CD4-positive, CD25-positive, alpha-beta regulatory T cell (primary cell): ENCODE data around the gene BTN1A1. TPM values are rescaled to one million over a fixed set of nuclear protein-coding genes. Genes with fewer than 3 reads are reported as not detected.

Experiments
- ATAC-seq, 2 donors: fragments of 150-1000 bp; cut with Tn5 transposase; one replicate each; pipeline ENCODE4 v1.10.0; 2021; ENCODE audit warnings: low read depth in 2 of 2, moderate number of reproducible peaks in 2 of 2, moderate library complexity in 1 of 2
- DNase-seq, 3 donors: peaks; one replicate each; pipeline versions ENCODE4 v3.0.0 to v3.0.0-alpha.2; 2012 to 2022; ENCODE audit warnings: mixed read lengths in 1 of 3
- H3K27ac ChIP-seq: one replicate; pipeline ENCODE4 v1.7.0; 2013; ENCODE audit warnings: mild to moderate bottlenecking, low read length; ENCODE audit not compliant: insufficient read depth, poor library complexity, severe bottlenecking
- H3K27me3 ChIP-seq: one replicate; pipeline ENCODE4 v1.7.0; 2013; ENCODE audit warnings: low read length; ENCODE audit not compliant: control insufficient read depth, insufficient read depth
- H3K36me3 ChIP-seq: one replicate; pipeline ENCODE4 v1.7.0; 2013; ENCODE audit warnings: mild to moderate bottlenecking, low read length, moderate library complexity; ENCODE audit not compliant: control insufficient read depth, insufficient read depth
- H3K4me1 ChIP-seq: 2 replicates; pipeline ENCODE4 v1.7.0; 2013; ENCODE audit warnings: mild to moderate bottlenecking, low read length; ENCODE audit not compliant: insufficient read depth, control insufficient read depth, poor library complexity, severe bottlenecking
- H3K4me3 ChIP-seq: one replicate; pipeline ENCODE4 v1.7.0; 2013; ENCODE audit warnings: low read depth, mild to moderate bottlenecking, low read length, moderate library complexity
- H3K9me3 ChIP-seq, 2 experiments: 1 replicate in 1 of 2; 2 replicates in 1 of 2; pipeline ENCODE4 v1.7.0; 2013; ENCODE audit warnings: low read length in 2 of 2, mild to moderate bottlenecking in 1 of 2, moderate library complexity in 1 of 2; ENCODE audit not compliant: control insufficient read depth in 2 of 2
- H3K27ac Mint-ChIP-seq, 3 donors: one replicate each; pipeline ENCODE4 v1.8.0; 2020 to 2022; ENCODE audit warnings: mild to moderate bottlenecking in 3 of 3, mixed read lengths in 3 of 3, moderate library complexity in 2 of 3
- H3K27me3 Mint-ChIP-seq: one replicate; pipeline ENCODE4 v1.8.0; 2022; ENCODE audit warnings: mild to moderate bottlenecking, mixed read lengths
- H3K36me3 Mint-ChIP-seq: one replicate; pipeline ENCODE4 v1.8.0; 2020; ENCODE audit warnings: mixed read lengths
- H3K4me1 Mint-ChIP-seq, 4 donors: one replicate each; pipeline ENCODE4 v1.8.0; 2020 to 2022; ENCODE audit warnings: mixed read lengths in 4 of 4, mild to moderate bottlenecking in 1 of 4
- H3K4me3 Mint-ChIP-seq, 4 donors: one replicate each; pipeline ENCODE4 v1.8.0; 2020 to 2022; ENCODE audit warnings: mild to moderate bottlenecking in 4 of 4, mixed read lengths in 4 of 4, moderate library complexity in 3 of 4
- H3K9me3 Mint-ChIP-seq, 7 donors: one replicate each; pipeline ENCODE4 v1.8.0; 2020 to 2022; ENCODE audit warnings: mixed read lengths in 7 of 7, mild to moderate bottlenecking in 3 of 7, moderate library complexity in 2 of 7
- polyA plus RNA-seq, 4 donors: library from polyadenylated mRNA; unstranded; fragments of 300-500 nt; fragmentation: Illumina TruSeq; gene quantifications; one replicate each; pipeline ENCODE4 v1.2.3, GENCODE V29; 2021
- total RNA-seq: library from RNA; stranded (reverse); gene quantifications from one replicate; pipeline ENCODE4 v1.2.3, GENCODE V29; 2022

BTN1A1 gene, protein sequence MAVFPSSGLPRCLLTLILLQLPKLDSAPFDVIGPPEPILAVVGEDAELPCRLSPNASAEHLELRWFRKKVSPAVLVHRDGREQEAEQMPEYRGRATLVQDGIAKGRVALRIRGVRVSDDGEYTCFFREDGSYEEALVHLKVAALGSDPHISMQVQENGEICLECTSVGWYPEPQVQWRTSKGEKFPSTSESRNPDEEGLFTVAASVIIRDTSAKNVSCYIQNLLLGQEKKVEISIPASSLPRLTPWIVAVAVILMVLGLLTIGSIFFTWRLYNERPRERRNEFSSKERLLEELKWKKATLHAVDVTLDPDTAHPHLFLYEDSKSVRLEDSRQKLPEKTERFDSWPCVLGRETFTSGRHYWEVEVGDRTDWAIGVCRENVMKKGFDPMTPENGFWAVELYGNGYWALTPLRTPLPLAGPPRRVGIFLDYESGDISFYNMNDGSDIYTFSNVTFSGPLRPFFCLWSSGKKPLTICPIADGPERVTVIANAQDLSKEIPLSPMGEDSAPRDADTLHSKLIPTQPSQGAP
- not detected for total RNA-seq
- polyA plus RNA-seq: under 1 TPM in 1 of 4 donors, not detected in 3; 0.33 TPM

- H3K9me3 ChIP-seq: no peaks in the 10 kb centered on the region
- peaks cover 5% of the 10 kb centered on the region for H3K36me3 Mint-ChIP-seq
- H3K36me3 ChIP-seq: no peaks in the 10 kb centered on the region
- H3K4me1 Mint-ChIP-seq: peaks cover 0 to 15% (median 9%) of the 10 kb centered on the region in 4 donors
- H3K4me1 ChIP-seq: peaks cover 13% of the 10 kb centered on the region
- H3K9me3 Mint-ChIP-seq: no peaks in the 10 kb centered on the region
- no peak within 1 kb of the TSS for H3K27ac ChIP-seq
- no peak for ATAC-seq
- peaks cover 27% of the 10 kb centered on the region for H3K27me3 ChIP-seq
- no peak within 1 kb of the TSS for H3K27ac Mint-ChIP-seq
- H3K4me3 Mint-ChIP-seq: peak within 1 kb of the TSS in 3 of 4 donors; percentile 29 to 87 (median 70)
- no peak within 1 kb of the TSS for H3K4me3 ChIP-seq
- DNase-seq: no peak
- H3K27me3 Mint-ChIP-seq: peaks cover 63% of the 10 kb centered on the region
Measured at GRCh38 chr6:26500102-26500501, at the start of gene BTN1A1. Gene BTN1A1 (plus strand): TSS chr6:26500303. CDS start chr6:26501287, 984 bp downstream.

GRCh38 chr6:26452631-26453235 is 47.4 kb upstream of the BTN1A1 start:
- DNase-seq (no peak), ATAC-seq (no peak)
- Mint-ChIP-seq H3K36me3 (peaks cover 64% of the 10 kb centered on the region), H3K27ac (peak overlapping the region; percentile 48 to 68 (median 58)), H3K4me1 (peaks cover 5 to 39% (median 30%) of the 10 kb centered on the region in 4 donors), H3K4me3 (no peak overlapping the region), H3K9me3 (peaks cover 0 to 2% (median 0%) of the 10 kb centered on the region in 7 donors), H3K27me3 (no peaks in the 10 kb centered on the region)
- no peaks in the 10 kb centered on the region for H3K9me3 ChIP-seq
- peaks cover 46% of the 10 kb centered on the region for H3K36me3 ChIP-seq
- no peak overlapping the region for H3K4me3 ChIP-seq
- H3K27ac ChIP-seq: no peak overlapping the region
- no peaks in the 10 kb centered on the region for H3K27me3 ChIP-seq
- peaks cover 7% of the 10 kb centered on the region for H3K4me1 ChIP-seq

- Mint-ChIP-seq H3K4me1 (peaks cover 7 to 45% (median 34%) of the 10 kb centered on the region in 4 donors), H3K27ac (peak overlapping the region in 2 of 3 donors; percentile 6 to 56), H3K9me3 (peaks cover 0 to 2% (median 0%) of the 10 kb centered on the region in 7 donors), H3K27me3 (no peaks in the 10 kb centered on the region), H3K4me3 (no peak overlapping the region), H3K36me3 (peaks cover 49% of the 10 kb centered on the region)
- Histone ChIP-seq H3K9me3 (no peaks in the 10 kb centered on the region), H3K4me1 (peaks cover 17% of the 10 kb centered on the region), H3K4me3 (no peak overlapping the region), H3K36me3 (peaks cover 34% of the 10 kb centered on the region), H3K27me3 (no peaks in the 10 kb centered on the region), H3K27ac (no peak overlapping the region)
- ATAC-seq: no peak
- DNase-seq: no peak
Measured at GRCh38 chr6:26454631-26455030, 45.5 kb upstream of the BTN1A1 start.

DNA sequence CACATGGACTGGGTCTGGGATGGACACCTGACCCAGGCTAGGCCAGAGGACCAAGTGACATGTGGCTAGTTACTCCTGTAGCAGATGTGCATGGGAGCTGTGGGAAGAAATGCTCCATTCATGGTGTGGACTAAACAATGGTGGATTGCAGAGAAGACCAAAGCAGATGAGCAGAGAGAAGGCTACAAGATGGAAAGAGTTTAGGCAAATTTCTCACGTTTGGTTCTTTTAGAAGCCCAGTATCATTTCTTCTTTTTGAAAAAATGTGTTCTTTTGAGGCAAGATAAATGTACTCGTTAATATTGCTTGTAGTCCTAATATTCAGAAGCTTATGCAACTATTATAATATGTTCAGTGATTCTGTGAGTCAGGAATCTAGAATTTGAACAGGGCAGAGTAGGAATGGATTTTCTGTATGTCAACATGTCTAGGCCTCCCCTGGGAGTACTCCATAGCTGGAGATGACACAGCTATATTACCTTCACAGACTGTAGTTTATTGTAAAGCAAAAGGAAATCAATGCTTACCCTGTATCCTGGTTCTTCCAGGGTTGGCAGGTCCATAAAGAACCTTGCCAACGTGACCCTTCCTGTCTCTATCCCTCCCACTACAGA is 44.6 kb upstream of the BTN1A1 start:
- H3K36me3 ChIP-seq: peaks cover 34% of the 10 kb centered on the region
- no peak overlapping the region for H3K27ac ChIP-seq
- Mint-ChIP-seq H3K4me1 (peaks cover 11 to 53% (median 39%) of the 10 kb centered on the region in 4 donors), H3K4me3 (peak overlapping the region in 1 of 4 donors; percentile 22), H3K36me3 (peaks cover 47% of the 10 kb centered on the region), H3K27ac (peak overlapping the region in 2 of 3 donors; percentile 70 to 97), H3K27me3 (no peaks in the 10 kb centered on the region), H3K9me3 (peaks cover 0 to 2% (median 0%) of the 10 kb centered on the region in 7 donors)
- no peaks in the 10 kb centered on the region for H3K9me3 ChIP-seq
- H3K4me3 ChIP-seq: no peak overlapping the region
- DNase-seq: no peak
- no peak for ATAC-seq
- peaks cover 26% of the 10 kb centered on the region for H3K4me1 ChIP-seq
- no peaks in the 10 kb centered on the region for H3K27me3 ChIP-seq

- no peaks in the 10 kb centered on the region for H3K9me3 Mint-ChIP-seq
- Histone ChIP-seq H3K9me3 (no peaks in the 10 kb centered on the region), H3K36me3 (peaks cover 31% of the 10 kb centered on the region), H3K4me3 (peak overlapping the region; percentile 99), H3K4me1 (peaks cover 44% of the 10 kb centered on the region), H3K27me3 (no peaks in the 10 kb centered on the region), H3K27ac (peak overlapping the region; percentile 88)
- H3K27ac Mint-ChIP-seq: peak overlapping the region; percentile 94 to 98 (median 97)
- peaks cover 11 to 65% (median 45%) of the 10 kb centered on the region in 4 donors for H3K4me1 Mint-ChIP-seq
- no peaks in the 10 kb centered on the region for H3K27me3 Mint-ChIP-seq
- DNase-seq: peak in 1 of 3 donors; percentile 12
- H3K4me3 Mint-ChIP-seq: peak overlapping the region; percentile 92 to 99 (median 96)
- ATAC-seq: peak in 1 of 2 donors; percentile 6
- peaks cover 36% of the 10 kb centered on the region for H3K36me3 Mint-ChIP-seq
Measured at GRCh38 chr6:26457264-26457805, 42.8 kb upstream of the BTN1A1 start.

- no peaks in the 10 kb centered on the region for H3K27me3 Mint-ChIP-seq
- H3K4me3 ChIP-seq: peak within 1 kb of the TSS; percentile 99
- peaks cover 16 to 72% (median 50%) of the 10 kb centered on the region in 4 donors for H3K4me1 Mint-ChIP-seq
- peaks cover 44% of the 10 kb centered on the region for H3K4me1 ChIP-seq
- H3K27ac Mint-ChIP-seq: peak within 1 kb of the TSS; percentile 94 to 98 (median 97)
- H3K9me3 ChIP-seq: no peaks in the 10 kb centered on the region
- peak; percentile 94 to 96 for ATAC-seq
- no peaks in the 10 kb centered on the region for H3K27me3 ChIP-seq
- DNase-seq: peak; percentile 75 to 90 (median 81)
- H3K27ac ChIP-seq: peak within 1 kb of the TSS; percentile 88
- peaks cover 38% of the 10 kb centered on the region for H3K36me3 Mint-ChIP-seq
- H3K9me3 Mint-ChIP-seq: no peaks in the 10 kb centered on the region
- peak within 1 kb of the TSS; percentile 92 to 99 (median 96) for H3K4me3 Mint-ChIP-seq
- H3K36me3 ChIP-seq: peaks cover 35% of the 10 kb centered on the region
Measured at GRCh38 chr6:26457806-26458688, 42.1 kb upstream of the BTN1A1 start, which contains the start of gene BTN2A1. Gene BTN2A1 (plus strand): TSS chr6:26457955. CDS start chr6:26458637, 682 bp downstream.
